SK-N-SH (cell line): Measurements from ENCODE around the gene HEPN1. TPM values are rescaled to one million over a fixed set of nuclear protein-coding genes. Genes with fewer than 3 reads are reported as not detected.

Experiments
- CTCF ChIA-PET: fragments of 300-600, 350-600 bp; formaldehyde crosslinking; extraction: SDS; loops from one replicate; lab custom pipeline; 2021; lab: Yijun Ruan, JAX
- POLR2A ChIA-PET: fragments of 350-600 bp; sonication (Branson Sonifier 250); formaldehyde crosslinking; extraction: SDS; loops from one replicate; lab custom pipeline; 2020; ENCODE audit warnings: antibody characterized with exemption, inconsistent platforms; lab: Yijun Ruan, JAX
- DNase-seq: peaks from one replicate; pipeline ENCODE4 v3.0.0; 2012
- H2AFZ ChIP-seq: fragments of 200-600 bp; sonication (generic); 2 replicates; pipeline ENCODE4 v1.8.1; 2016; ENCODE audit warnings: antibody characterized with exemption, mild to moderate bottlenecking, low read depth
- H3F3A ChIP-seq: fragments of 200-600 bp; sonication (generic); replicated peaks from 2 replicates; pipeline ENCODE3; 2016; ENCODE audit warnings: antibody characterized with exemption, mild to moderate bottlenecking; ENCODE audit not compliant: insufficient read depth
- H3K27ac ChIP-seq, 2 experiments: fragments of 200-500 bp in 1 of 2; fragments of 200-600 bp in 1 of 2; sonication (Bioruptor generic) in 1 of 2; sonication (generic), shearing (Covaris generic) in 1 of 2; 2 replicates each; pipeline versions ENCODE4 v1.5.1 to v1.6.1; 2014 to 2016; ENCODE audit warnings: low read depth in 2 of 2, inconsistent platforms in 1 of 2, low read length in 1 of 2, mild to moderate bottlenecking in 1 of 2, mixed read lengths in 1 of 2
- H3K27me3 ChIP-seq: fragments of 200-600 bp; sonication (generic), shearing (Covaris generic); 2 replicates; pipeline ENCODE4 v1.6.1; 2016; ENCODE audit warnings: mixed run types; ENCODE audit not compliant: insufficient read depth
- H3K36me3 ChIP-seq, 2 experiments: fragments of 200-500 bp in 1 of 2; fragments of 200-600 bp in 1 of 2; sonication (Bioruptor generic) in 1 of 2; sonication (generic) in 1 of 2; replicated peaks in 1 of 2; 2 replicates each; pipeline versions ENCODE3 to v1.5.1; 2014 to 2016; ENCODE audit warnings: low read length in 1 of 2, mild to moderate bottlenecking in 1 of 2; ENCODE audit not compliant: insufficient read depth in 2 of 2, control insufficient read depth in 1 of 2
- H3K4me1 ChIP-seq, 2 experiments: fragments of 200-500 bp in 1 of 2; fragments of 200-600 bp in 1 of 2; sonication (Bioruptor generic) in 1 of 2; sonication (generic), shearing (Covaris generic) in 1 of 2; 2 replicates each; pipeline versions ENCODE4 v1.5.1 to v1.6.1; 2014 to 2016; ENCODE audit warnings: low read depth in 1 of 2, low read length in 1 of 2, mixed run types in 1 of 2; ENCODE audit not compliant: insufficient read depth in 2 of 2, control insufficient read depth in 1 of 2
- H3K4me2 ChIP-seq: fragments of 200-600 bp; sonication (generic), shearing (Covaris generic); 2 replicates; pipeline ENCODE4 v1.6.1; 2017; ENCODE audit warnings: mixed run types
- H3K4me3 ChIP-seq, 2 experiments: fragments of 200-500 bp in 1 of 2; fragments of 200-600 bp in 1 of 2; sonication (Bioruptor generic) in 1 of 2; sonication (generic), shearing (Covaris generic) in 1 of 2; 2 replicates each; pipeline versions ENCODE4 v1.5.1 to v1.8.1; 2014 to 2016; ENCODE audit warnings: low read depth in 2 of 2, inconsistent platforms in 1 of 2, low read length in 1 of 2, mild to moderate bottlenecking in 1 of 2, mixed read lengths in 1 of 2, moderate library complexity in 1 of 2
- H3K79me2 ChIP-seq: fragments of 200-600 bp; sonication (generic); 2 replicates; pipeline ENCODE4 v1.8.1; 2017; ENCODE audit warnings: mild to moderate bottlenecking; ENCODE audit not compliant: insufficient read depth
- H3K9ac ChIP-seq: fragments of 200-600 bp; sonication (generic); 2 replicates; pipeline ENCODE4 v1.6.1; 2017; ENCODE audit warnings: mixed run types
- H3K9me2 ChIP-seq: fragments of 200-600 bp; sonication (generic); 2 replicates; pipeline ENCODE4 v1.6.1; 2017; ENCODE audit warnings: mixed run types
- H3K9me3 ChIP-seq: fragments of 200-600 bp; sonication (generic); 2 replicates; pipeline ENCODE4 v1.6.1; 2017; ENCODE audit warnings: mixed run types, mild to moderate bottlenecking, moderate library complexity
- H4K20me1 ChIP-seq: fragments of 200-600 bp; sonication (generic); 2 replicates; pipeline ENCODE4 v1.6.1; 2017; ENCODE audit warnings: mild to moderate bottlenecking, mixed run types; ENCODE audit not compliant: insufficient read depth
- EZH2phosphoT487 ChIP-seq: fragments of 200-600 bp; sonication (generic); IDR thresholded peaks from 2 replicates; pipeline ENCODE4 v1.6.1; 2017; ENCODE audit warnings: low read depth, mixed run types, mild to moderate bottlenecking, antibody characterized with exemption, moderate library complexity, borderline replicate concordance
- FOSL2 ChIP-seq: IDR thresholded peaks from 2 replicates; pipeline ENCODE4 v1.4.0; 2012; ENCODE audit warnings: low read depth, mild to moderate bottlenecking, moderate library complexity, borderline replicate concordance
- FOXM1 ChIP-seq: IDR thresholded peaks from 2 replicates; pipeline ENCODE4 v1.4.0; 2012; ENCODE audit warnings: low read depth, mild to moderate bottlenecking
- GABPA ChIP-seq: IDR thresholded peaks from 2 replicates; pipeline ENCODE4 v1.4.0; 2012; ENCODE audit warnings: low read depth, mild to moderate bottlenecking
- MEF2A ChIP-seq: IDR thresholded peaks from 2 replicates; pipeline ENCODE4 v1.4.0; 2012; ENCODE audit warnings: low read depth, borderline replicate concordance
- MXI1 ChIP-seq: IDR thresholded peaks from 2 replicates; pipeline ENCODE4 v1.6.1; 2012; ENCODE audit warnings: mild to moderate bottlenecking, low read depth, low read length, improper control_type of control experiment
- POLR2AphosphoS5 ChIP-seq: IDR thresholded peaks from 2 replicates; pipeline ENCODE4 v1.6.1; 2012; ENCODE audit warnings: low read depth, low read length
- RAD21 ChIP-seq: IDR thresholded peaks from 2 replicates; pipeline ENCODE4 v1.6.1; 2012; ENCODE audit warnings: mild to moderate bottlenecking, low read length
- RFX5 ChIP-seq: IDR thresholded peaks from 2 replicates; pipeline ENCODE4 v1.6.1; 2012; ENCODE audit warnings: mild to moderate bottlenecking, improper control_type of control experiment, low read length
- SIN3A ChIP-seq: IDR thresholded peaks from 2 replicates; pipeline ENCODE4 v1.6.1; 2012; ENCODE audit warnings: low read depth, mild to moderate bottlenecking, low read length, moderate library complexity, borderline replicate concordance
- SMC3 ChIP-seq: IDR thresholded peaks from 2 replicates; pipeline ENCODE4 v1.6.1; 2012; ENCODE audit warnings: low read depth, low read length, improper control_type of control experiment
- USF2 ChIP-seq: fragments of 150-350 bp; IDR thresholded peaks from 2 replicates; pipeline ENCODE4 v1.6.1; 2017; ENCODE audit warnings: antibody characterized with exemption, low read length, low read depth, borderline replicate concordance
- WGBS: methylation state at CpG from one replicate; pipeline ENCODE4 v1.1.6; 2017; ENCODE audit warnings: low lambda C conversion rate; 5-methylcytosine and 5-hydroxymethylcytosine counted together
- polyA plus RNA-seq, 3 experiments: library from polyadenylated mRNA; depleted of rRNA; stranded (reverse); fragments of >200 nt; gene quantifications; 2 replicates each; pipeline ENCODE4 v1.2.3, GENCODE V29; 2012
- TF ChIP-seq, protein P1 (sequence below): IDR thresholded peaks from 2 replicates; pipeline ENCODE4 v1.4.0; 2012; ENCODE audit warnings: low read depth, borderline replicate concordance
- TF ChIP-seq, protein P2 (sequence below): IDR thresholded peaks from 2 replicates; pipeline ENCODE4 v1.6.1; 2012; ENCODE audit warnings: mild to moderate bottlenecking, low read depth, low read length, moderate library complexity

The HEPN1 gene
- polyA plus RNA-seq, 1 of the 3 experiments (the other 2 are of a cell fraction) = not detected

- TF ChIP-seq POLR2AphosphoS5 = no peak
- no peak for TF ChIP-seq EZH2phosphoT487
- no peak for TF ChIP-seq FOSL2
- no peak for TF ChIP-seq MEF2A
- TF ChIP-seq USF2 = no peak
Measured at GRCh38 chr11:124890151-124890550, 28.9 kb upstream of the HEPN1 start (continued).

DNA sequence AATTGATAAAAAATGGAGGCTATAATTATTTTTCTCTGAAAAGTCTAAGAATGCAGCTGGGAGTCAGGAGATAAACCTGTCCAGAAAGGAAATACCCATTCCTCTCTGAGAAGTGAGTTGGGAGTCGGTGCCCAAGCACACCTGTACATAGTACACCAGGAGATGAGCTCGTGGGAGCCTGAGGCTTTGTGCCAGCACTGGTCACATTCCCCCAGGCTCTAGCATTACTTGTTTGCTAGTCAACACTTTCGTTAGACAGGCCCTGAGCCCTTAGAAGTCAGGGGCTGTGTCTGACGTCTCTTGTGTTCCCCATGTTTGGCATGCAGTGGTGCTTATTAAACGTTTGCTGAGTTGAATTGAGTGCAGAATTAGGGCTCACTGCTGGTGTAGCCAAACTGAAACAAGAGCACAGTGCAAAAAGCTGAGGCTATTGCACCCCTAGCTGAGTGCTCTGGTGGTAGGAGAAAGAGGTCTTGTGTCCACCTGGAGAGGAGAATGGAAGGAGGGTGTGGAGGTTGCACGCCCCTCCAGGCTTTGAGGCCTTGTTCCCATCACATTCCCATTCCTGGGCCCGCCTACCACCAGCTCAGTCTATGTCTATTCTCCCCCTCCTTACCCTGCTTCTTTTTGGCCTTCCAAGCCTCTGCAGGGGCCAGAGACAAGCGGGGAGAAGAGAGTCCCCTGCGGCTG, 28.2 kb upstream of the HEPN1 start:
- Histone ChIP-seq H3F3A (no peaks in the 10 kb centered on the region), H3K9ac (no peak overlapping the region), H2AFZ (no peak overlapping the region), H3K79me2 (no peaks in the 10 kb centered on the region), H3K9me3 (no peaks in the 10 kb centered on the region), H3K27ac (no peak overlapping the region), H3K4me3 (no peak overlapping the region), H3K4me1 (no peaks in the 10 kb centered on the region), H3K27me3 (no peaks in the 10 kb centered on the region), H3K9me2 (no peaks in the 10 kb centered on the region), H3K4me2 (no peak overlapping the region), H4K20me1 (no peaks in the 10 kb centered on the region), H3K36me3 (no peaks in the 10 kb centered on the region)
- ChIA-PET POLR2A (interaction anchor here (1.1 kb wide), 1 partner anchor 30 kb away, joined by 3 read pairs; no protein-coding TSS in a partner anchor), CTCF (interaction anchor here (1.1 to 4.1 kb wide), 5 partner anchors 15 to 538 kb away, joined by 3 to 23 read pairs (median 4); no protein-coding TSS in a partner anchor)
- WGBS = 66% methylated on average over 9 of the region's 9 CpGs
- TF ChIP-seq USF2 = no peak
- TF ChIP-seq, protein P1, sequence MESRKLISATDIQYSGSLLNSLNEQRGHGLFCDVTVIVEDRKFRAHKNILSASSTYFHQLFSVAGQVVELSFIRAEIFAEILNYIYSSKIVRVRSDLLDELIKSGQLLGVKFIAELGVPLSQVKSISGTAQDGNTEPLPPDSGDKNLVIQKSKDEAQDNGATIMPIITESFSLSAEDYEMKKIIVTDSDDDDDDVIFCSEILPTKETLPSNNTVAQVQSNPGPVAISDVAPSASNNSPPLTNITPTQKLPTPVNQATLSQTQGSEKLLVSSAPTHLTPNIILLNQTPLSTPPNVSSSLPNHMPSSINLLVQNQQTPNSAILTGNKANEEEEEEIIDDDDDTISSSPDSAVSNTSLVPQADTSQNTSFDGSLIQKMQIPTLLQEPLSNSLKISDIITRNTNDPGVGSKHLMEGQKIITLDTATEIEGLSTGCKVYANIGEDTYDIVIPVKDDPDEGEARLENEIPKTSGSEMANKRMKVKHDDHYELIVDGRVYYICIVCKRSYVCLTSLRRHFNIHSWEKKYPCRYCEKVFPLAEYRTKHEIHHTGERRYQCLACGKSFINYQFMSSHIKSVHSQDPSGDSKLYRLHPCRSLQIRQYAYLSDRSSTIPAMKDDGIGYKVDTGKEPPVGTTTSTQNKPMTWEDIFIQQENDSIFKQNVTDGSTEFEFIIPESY = no peak
- DNase-seq = peak; percentile 6

DNA sequence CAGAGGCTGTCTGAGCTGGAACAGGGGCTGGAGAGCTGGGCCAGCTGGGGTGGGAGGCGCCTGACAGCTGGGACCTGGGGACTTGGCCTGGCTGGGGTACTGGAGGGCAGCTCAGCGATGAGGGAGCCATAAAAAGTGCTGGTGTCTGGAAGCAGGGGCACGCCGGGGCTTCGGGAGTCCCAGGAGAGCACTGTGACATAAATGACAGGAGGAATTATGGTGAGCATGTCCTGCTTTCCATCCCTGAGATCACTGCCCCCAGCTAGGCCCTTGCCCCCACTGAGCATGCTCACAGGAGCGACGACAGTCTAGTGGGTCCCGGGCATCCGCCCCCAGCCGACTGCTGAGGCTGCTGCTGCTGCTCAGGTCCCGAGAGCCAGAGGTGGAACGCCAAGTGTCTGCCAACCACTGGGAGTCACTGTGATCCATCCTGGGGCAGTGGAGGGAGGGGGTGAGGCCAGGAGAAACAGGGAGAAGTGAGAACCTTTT, 27.6 kb upstream of the HEPN1 start:
- H3K27me3 ChIP-seq = no peaks in the 10 kb centered on the region
- H3K36me3 ChIP-seq = no peaks in the 10 kb centered on the region
- H3F3A ChIP-seq = no peaks in the 10 kb centered on the region
- H3K9me3 ChIP-seq = no peaks in the 10 kb centered on the region
- H2AFZ ChIP-seq = no peak overlapping the region
- H3K9ac ChIP-seq = no peak overlapping the region
- H3K27ac ChIP-seq = no peak overlapping the region
- WGBS = 96% methylated on average over 4 of the region's 12 CpGs
- no peaks in the 10 kb centered on the region for H3K79me2 ChIP-seq
- peak; percentile 41 for DNase-seq
- CTCF ChIA-PET = interaction anchor here (0.7 to 1.9 kb wide), 4 partner anchors 9 to 53 kb away, joined by 3 to 11 read pairs (median 4); no protein-coding TSS in a partner anchor
- no peaks in the 10 kb centered on the region for H3K9me2 ChIP-seq
- no peaks in the 10 kb centered on the region for H3K4me1 ChIP-seq
- no peak overlapping the region for H3K4me2 ChIP-seq
- H3K4me3 ChIP-seq = no peak overlapping the region
- H4K20me1 ChIP-seq = no peaks in the 10 kb centered on the region
- POLR2A ChIA-PET = interaction anchor here (1.1 kb wide), 1 partner anchor 29 kb away, joined by 3 read pairs; no protein-coding TSS in a partner anchor
- TF ChIP-seq POLR2AphosphoS5 (no peak), RFX5 (no peak), SIN3A (no peak), FOXM1 (no peak), RAD21 (no peak), MXI1 (no peak), GABPA (no peak), SMC3 (no peak)
- TF ChIP-seq, protein P2, sequence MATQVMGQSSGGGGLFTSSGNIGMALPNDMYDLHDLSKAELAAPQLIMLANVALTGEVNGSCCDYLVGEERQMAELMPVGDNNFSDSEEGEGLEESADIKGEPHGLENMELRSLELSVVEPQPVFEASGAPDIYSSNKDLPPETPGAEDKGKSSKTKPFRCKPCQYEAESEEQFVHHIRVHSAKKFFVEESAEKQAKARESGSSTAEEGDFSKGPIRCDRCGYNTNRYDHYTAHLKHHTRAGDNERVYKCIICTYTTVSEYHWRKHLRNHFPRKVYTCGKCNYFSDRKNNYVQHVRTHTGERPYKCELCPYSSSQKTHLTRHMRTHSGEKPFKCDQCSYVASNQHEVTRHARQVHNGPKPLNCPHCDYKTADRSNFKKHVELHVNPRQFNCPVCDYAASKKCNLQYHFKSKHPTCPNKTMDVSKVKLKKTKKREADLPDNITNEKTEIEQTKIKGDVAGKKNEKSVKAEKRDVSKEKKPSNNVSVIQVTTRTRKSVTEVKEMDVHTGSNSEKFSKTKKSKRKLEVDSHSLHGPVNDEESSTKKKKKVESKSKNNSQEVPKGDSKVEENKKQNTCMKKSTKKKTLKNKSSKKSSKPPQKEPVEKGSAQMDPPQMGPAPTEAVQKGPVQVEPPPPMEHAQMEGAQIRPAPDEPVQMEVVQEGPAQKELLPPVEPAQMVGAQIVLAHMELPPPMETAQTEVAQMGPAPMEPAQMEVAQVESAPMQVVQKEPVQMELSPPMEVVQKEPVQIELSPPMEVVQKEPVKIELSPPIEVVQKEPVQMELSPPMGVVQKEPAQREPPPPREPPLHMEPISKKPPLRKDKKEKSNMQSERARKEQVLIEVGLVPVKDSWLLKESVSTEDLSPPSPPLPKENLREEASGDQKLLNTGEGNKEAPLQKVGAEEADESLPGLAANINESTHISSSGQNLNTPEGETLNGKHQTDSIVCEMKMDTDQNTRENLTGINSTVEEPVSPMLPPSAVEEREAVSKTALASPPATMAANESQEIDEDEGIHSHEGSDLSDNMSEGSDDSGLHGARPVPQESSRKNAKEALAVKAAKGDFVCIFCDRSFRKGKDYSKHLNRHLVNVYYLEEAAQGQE = no peak
